ENCODE data around the gene RPUSD3. TPM values are rescaled to one million over a fixed set of nuclear protein-coding genes. Genes with fewer than 3 reads are reported as not detected.
"Not testable (repeated sequence)": the region's sequence is repeated elsewhere in the genome, so short reads cannot be mapped to it uniquely, and the experiment has no call there.

Gene RPUSD3
- total RNA-seq, 1 donor from 2014 or later, result 33.9 TPM

GRCh38 chr3:9865125-9865637 is 21.4 kb upstream of the RPUSD3 start:
- DNase-seq (ENCODE audit: low spot score), result not testable (repeated sequence)

GRCh38 chr3:9864200-9864927 is 20.6 kb upstream of the RPUSD3 start:
- peak; percentile 75 for DNase-seq (ENCODE audit: low spot score)

GRCh38 chr3:9863058-9863772 is 19.4 kb upstream of the RPUSD3 start:
- no peak for DNase-seq (ENCODE audit: low spot score)

GRCh38 chr3:9862391-9863057 is 18.7 kb upstream of the RPUSD3 start:
- peak; percentile 67 for DNase-seq (ENCODE audit: low spot score)

- no peak for DNase-seq (ENCODE audit: low spot score)
Measured at GRCh38 chr3:9861626-9862130, 17.9 kb upstream of the RPUSD3 start.

- no peak for DNase-seq (ENCODE audit: low spot score)
Measured at GRCh38 chr3:9861201-9861600, 17.4 kb upstream of the RPUSD3 start.

- DNase-seq (ENCODE audit: low spot score), result no peak
Measured at GRCh38 chr3:9859530-9860025, 15.8 kb upstream of the RPUSD3 start.

- no peak for DNase-seq (ENCODE audit: low spot score)
Measured at GRCh38 chr3:9855594-9855993, 11.8 kb upstream of the RPUSD3 start.

GRCh38 chr3:9854291-9854940 is 10.6 kb upstream of the RPUSD3 start:
- not testable (repeated sequence) for DNase-seq (ENCODE audit: low spot score)

GRCh38 chr3:9852528-9852927 is 8.7 kb upstream of the RPUSD3 start:
- DNase-seq (ENCODE audit: low spot score), result no peak

GRCh38 chr3:9851926-9852325 is 8.1 kb upstream of the RPUSD3 start:
- not testable (repeated sequence) for DNase-seq (ENCODE audit: low spot score)

- not testable (repeated sequence) for DNase-seq (ENCODE audit: low spot score)
Measured at GRCh38 chr3:9851383-9851782, 7.6 kb upstream of the RPUSD3 start.

- DNase-seq (ENCODE audit: low spot score), result not testable (repeated sequence)
Measured at GRCh38 chr3:9848860-9849259, 5.1 kb upstream of the RPUSD3 start.

GRCh38 chr3:9847870-9848269 is 4.1 kb upstream of the RPUSD3 start:
- not testable (repeated sequence) for DNase-seq (ENCODE audit: low spot score)

- DNase-seq (ENCODE audit: low spot score), result no peak
Measured at GRCh38 chr3:9846931-9847488, 3.2 kb upstream of the RPUSD3 start.

GRCh38 chr3:9846231-9846630 is 2.4 kb upstream of the RPUSD3 start:
- DNase-seq (ENCODE audit: low spot score), result no peak

- DNase-seq (ENCODE audit: low spot score), result no peak
Measured at GRCh38 chr3:9841015-9841414, 2.8 kb downstream of the RPUSD3 start.

- no peak for DNase-seq (ENCODE audit: low spot score)
Measured at GRCh38 chr3:9838856-9839255, 5.0 kb downstream of the RPUSD3 start.

- no peak for DNase-seq (ENCODE audit: low spot score)
Measured at GRCh38 chr3:9837701-9838582, 5.9 kb downstream of the RPUSD3 start.
